Dendritic cell treated with granulocyte-macrophage colony-stimulating factor and Interleukin-4, amounts not matched to agents 40 ng/mL and 50 ng/mL, for 4 days (primary cell): ENCODE data around the gene TPSG1.
"Not testable (repeated sequence)": the region's sequence is repeated elsewhere in the genome, so short reads cannot be mapped to it uniquely, and the experiment has no call there.

Experiments used
- H3K27ac Mint-ChIP-seq: one replicate; pipeline ENCODE4 v1.8.0; 2022; ENCODE audit warnings: mild to moderate bottlenecking, mixed read lengths
- H3K27me3 Mint-ChIP-seq: one replicate; pipeline ENCODE4 v1.8.0; 2022; ENCODE audit warnings: mild to moderate bottlenecking, mixed read lengths
- H3K36me3 Mint-ChIP-seq: one replicate; pipeline ENCODE4 v1.8.0; 2022; ENCODE audit warnings: low read depth, mixed read lengths
- H3K4me1 Mint-ChIP-seq: one replicate; pipeline ENCODE4 v1.8.0; 2022; ENCODE audit warnings: low read depth, mixed read lengths
- H3K4me3 Mint-ChIP-seq: one replicate; pipeline ENCODE4 v1.8.0; 2022; ENCODE audit warnings: mild to moderate bottlenecking, moderate library complexity, mixed read lengths
- H3K9me3 Mint-ChIP-seq: one replicate; pipeline ENCODE4 v1.8.0; 2022; ENCODE audit warnings: mixed read lengths
- intact Hi-C: fragments of 100-400 bp; cut with micrococcal nuclease; formaldehyde crosslinking; loops from one replicate; pipeline ENCODE4 v1.15.0; 2022

Gene TPSG1

GRCh38 chr16:1225051-1225451 lies at the start of gene TPSG1:
TPSG1 (minus strand) TSS chr16:1225268; CDS start chr16:1225252, 16 bp downstream.
- Mint-ChIP-seq H3K27me3 (no peaks in the 10 kb centered on the region), H3K4me3 (no peak within 1 kb of the TSS), H3K27ac (no peak within 1 kb of the TSS), H3K4me1 (no peaks in the 10 kb centered on the region), H3K9me3 (no peaks in the 10 kb centered on the region), H3K36me3 (no peaks in the 10 kb centered on the region)
- intact Hi-C loops: no loop called here

GRCh38 chr16:1274767-1275166 lies 49.7 kb upstream of the TPSG1 start:
- Mint-ChIP-seq H3K4me1 (peaks cover 5% of the 10 kb centered on the region), H3K9me3 (no peaks in the 10 kb centered on the region), H3K36me3 (no peaks in the 10 kb centered on the region), H3K4me3 (no peak overlapping the region), H3K27me3 (peaks cover 47% of the 10 kb centered on the region), H3K27ac (no peak overlapping the region)
- intact Hi-C loops: no loop called here

- Mint-ChIP-seq H3K27ac (no peak overlapping the region), H3K4me3 (no peak overlapping the region), H3K27me3 (peaks cover 41% of the 10 kb centered on the region), H3K4me1 (peaks cover 5% of the 10 kb centered on the region), H3K36me3 (no peaks in the 10 kb centered on the region), H3K9me3 (no peaks in the 10 kb centered on the region)
- intact Hi-C loops: no loop called here
These were observed 48.7 kb upstream of the TPSG1 start for GRCh38 chr16:1273816-1274215.

GRCh38 chr16:1272453-1273198 lies 47.6 kb upstream of the TPSG1 start:
- peaks cover 29% of the 10 kb centered on the region for H3K27me3 Mint-ChIP-seq
- no peaks in the 10 kb centered on the region for H3K9me3 Mint-ChIP-seq
- no peaks in the 10 kb centered on the region for H3K36me3 Mint-ChIP-seq
- H3K4me3 Mint-ChIP-seq: no peak overlapping the region
- H3K4me1 Mint-ChIP-seq: peaks cover 5% of the 10 kb centered on the region
- no peak overlapping the region for H3K27ac Mint-ChIP-seq
- intact Hi-C loops: no loop called here

GRCh38 chr16:1271724-1272413 lies 46.8 kb upstream of the TPSG1 start:
- H3K9me3 Mint-ChIP-seq, H3K4me3 Mint-ChIP-seq, H3K4me1 Mint-ChIP-seq, H3K36me3 Mint-ChIP-seq, H3K27ac Mint-ChIP-seq, intact Hi-C loops: not testable (repeated sequence)
- peaks cover 23% of the 10 kb centered on the region for H3K27me3 Mint-ChIP-seq

- Mint-ChIP-seq H3K27ac (no peak overlapping the region), H3K27me3 (peaks cover 25% of the 10 kb centered on the region), H3K4me3 (no peak overlapping the region), H3K9me3 (no peaks in the 10 kb centered on the region), H3K36me3 (no peaks in the 10 kb centered on the region), H3K4me1 (peaks cover 5% of the 10 kb centered on the region)
- intact Hi-C loops: no loop called here
These were observed 46.3 kb upstream of the TPSG1 start for GRCh38 chr16:1271380-1271723.

GRCh38 chr16:1269418-1269817 lies 44.4 kb upstream of the TPSG1 start:
- intact Hi-C loops, H3K4me1 Mint-ChIP-seq, H3K27ac Mint-ChIP-seq, H3K4me3 Mint-ChIP-seq, H3K36me3 Mint-ChIP-seq, H3K9me3 Mint-ChIP-seq: not testable (repeated sequence)
- peaks cover 17% of the 10 kb centered on the region for H3K27me3 Mint-ChIP-seq

- Mint-ChIP-seq H3K36me3 (no peaks in the 10 kb centered on the region), H3K4me3 (no peak overlapping the region), H3K9me3 (peaks cover 10% of the 10 kb centered on the region), H3K4me1 (no peaks in the 10 kb centered on the region), H3K27ac (no peak overlapping the region), H3K27me3 (peaks cover 27% of the 10 kb centered on the region)
- intact Hi-C loops: no loop called here
These were observed 40.8 kb upstream of the TPSG1 start for GRCh38 chr16:1265826-1266225.

GRCh38 chr16:1265090-1265630 lies 40.1 kb upstream of the TPSG1 start:
- H3K27ac Mint-ChIP-seq: no peak overlapping the region

GRCh38 chr16:1264345-1265089 lies 39.4 kb upstream of the TPSG1 start:
- intact Hi-C loops: no loop called here
- Mint-ChIP-seq H3K27ac (no peak overlapping the region), H3K4me3 (no peak overlapping the region), H3K36me3 (no peaks in the 10 kb centered on the region), H3K4me1 (no peaks in the 10 kb centered on the region), H3K9me3 (peaks cover 10% of the 10 kb centered on the region), H3K27me3 (peaks cover 39% of the 10 kb centered on the region)

More at GRCh38 chr16:1265090-1265630, 40.1 kb upstream of the TPSG1 start:
- Mint-ChIP-seq H3K36me3 (no peaks in the 10 kb centered on the region), H3K27me3 (peaks cover 33% of the 10 kb centered on the region), H3K4me1 (no peaks in the 10 kb centered on the region), H3K4me3 (no peak overlapping the region), H3K9me3 (peaks cover 10% of the 10 kb centered on the region)
- intact Hi-C loops: no loop called here

GRCh38 chr16:1263591-1264344 lies 38.7 kb upstream of the TPSG1 start:
- peaks cover 10% of the 10 kb centered on the region for H3K9me3 Mint-ChIP-seq
- intact Hi-C loops: no loop called here
- H3K36me3 Mint-ChIP-seq: no peaks in the 10 kb centered on the region
- peaks cover 47% of the 10 kb centered on the region for H3K27me3 Mint-ChIP-seq
- peaks cover 4% of the 10 kb centered on the region for H3K4me1 Mint-ChIP-seq
- no peak overlapping the region for H3K4me3 Mint-ChIP-seq
- no peak overlapping the region for H3K27ac Mint-ChIP-seq

GRCh38 chr16:1262846-1263221 lies 37.8 kb upstream of the TPSG1 start:
- H3K27me3 Mint-ChIP-seq: peaks cover 50% of the 10 kb centered on the region

GRCh38 chr16:1262210-1262845 lies 37.3 kb upstream of the TPSG1 start:
- Mint-ChIP-seq H3K36me3 (no peaks in the 10 kb centered on the region), H3K27ac (no peak overlapping the region), H3K27me3 (peaks cover 50% of the 10 kb centered on the region), H3K9me3 (peaks cover 10% of the 10 kb centered on the region), H3K4me3 (no peak overlapping the region), H3K4me1 (peaks cover 5% of the 10 kb centered on the region)
- intact Hi-C loops: no loop called here

More at GRCh38 chr16:1262846-1263221, 37.8 kb upstream of the TPSG1 start:
- Mint-ChIP-seq H3K36me3 (no peaks in the 10 kb centered on the region), H3K4me1 (peaks cover 5% of the 10 kb centered on the region), H3K4me3 (no peak overlapping the region), H3K27ac (no peak overlapping the region), H3K9me3 (peaks cover 10% of the 10 kb centered on the region)
- intact Hi-C loops: no loop called here
